SK-MEL-5 (cell line): ENCODE results near the gene PTPN14. TPM values are rescaled to one million over a fixed set of nuclear protein-coding genes. Genes with fewer than 3 reads are reported as not detected.

Experiments
- DNase-seq: peaks from one replicate; pipeline ENCODE4 v3.0.0-alpha.2; 2016; ENCODE audit warnings: low read depth, low spot score
- in situ Hi-C: cut with HindIII; loops from 2 replicates; pipeline ENCODE4 v1.10.0; 2016; ENCODE audit warnings: low sequenced_read_pairs, high pct_unique_total_duplicates, low pct_unique_long_range_greater_than_20kb
- total RNA-seq: library from RNA; depleted of rRNA; stranded (reverse); fragments of >200 nt; shearing (Covaris generic); gene quantifications from 2 replicates; pipeline ENCODE4 v1.2.3, GENCODE V29; 2014

Gene PTPN14
- total RNA-seq, 1 experiment from 2014 or later, result 5.4 TPM

GRCh38 chr1:214548988-214549387 is 2.4 kb downstream of the PTPN14 start:
- in situ Hi-C loops, result no loop called here
- DNase-seq, result peak; percentile 21

GRCh38 chr1:214548271-214548670 is 3.1 kb downstream of the PTPN14 start:
- DNase-seq, result no peak
- in situ Hi-C loops, result no loop called here

- DNase-seq, result peak; percentile 28
- in situ Hi-C loops, result no loop called here
These were observed 3.7 kb downstream of the PTPN14 start for GRCh38 chr1:214547747-214548146.

- in situ Hi-C loops, result no loop called here
- DNase-seq, result no peak
These were observed 4.3 kb downstream of the PTPN14 start for GRCh38 chr1:214546886-214547641.

GRCh38 chr1:214546084-214546483 is 5.3 kb downstream of the PTPN14 start:
- no peak for DNase-seq
- in situ Hi-C loops, result no loop called here

- in situ Hi-C loops, result no loop called here
- no peak for DNase-seq
These were observed 6.1 kb downstream of the PTPN14 start for GRCh38 chr1:214545293-214545692.

GRCh38 chr1:214544791-214545190 is 6.6 kb downstream of the PTPN14 start:
- in situ Hi-C loops, result no loop called here
- DNase-seq, result no peak

GRCh38 chr1:214542275-214543199 is 8.9 kb downstream of the PTPN14 start:
- DNase-seq, result no peak
- in situ Hi-C loops, result no loop called here

- in situ Hi-C loops, result no loop called here
- DNase-seq, result no peak
These were observed 9.7 kb downstream of the PTPN14 start for GRCh38 chr1:214541693-214542092.

- DNase-seq, result no peak
- in situ Hi-C loops, result no loop called here
These were observed 10.2 kb downstream of the PTPN14 start for GRCh38 chr1:214541206-214541605.

GRCh38 chr1:214540324-214540723 is 11.1 kb downstream of the PTPN14 start:
- DNase-seq, result no peak
- in situ Hi-C loops, result no loop called here

- in situ Hi-C loops, result no loop called here
These were observed 12.9 kb downstream of the PTPN14 start for GRCh38 chr1:214538496-214538895.

GRCh38 chr1:214537872-214538473 is 13.4 kb downstream of the PTPN14 start:
- DNase-seq, result no peak
- in situ Hi-C loops, result no loop called here

More at GRCh38 chr1:214538496-214538895, 12.9 kb downstream of the PTPN14 start:
- no peak for DNase-seq

- no peak for DNase-seq
- in situ Hi-C loops, result no loop called here
These were observed 14.2 kb downstream of the PTPN14 start for GRCh38 chr1:214537219-214537618.

- DNase-seq, result no peak
- in situ Hi-C loops, result no loop called here
These were observed 19.3 kb downstream of the PTPN14 start for GRCh38 chr1:214532070-214532469.

- no peak for DNase-seq
- in situ Hi-C loops, result no loop called here
These were observed 25.8 kb downstream of the PTPN14 start for GRCh38 chr1:214525535-214526019.

GRCh38 chr1:214524824-214525223 is 26.6 kb downstream of the PTPN14 start:
- in situ Hi-C loops, result no loop called here
- DNase-seq, result no peak
